ENCODE data around the gene RREB1.

Gene RREB1

GRCh38 chr6:7100753-7101081 lies 7.0 kb upstream of the RREB1 start:
- no peak for DNase-seq

- no peak for DNase-seq
Observed at GRCh38 chr6:7101290-7101689, 6.5 kb upstream of the RREB1 start.

GRCh38 chr6:7104752-7105151 lies 3.0 kb upstream of the RREB1 start:
- no peak for DNase-seq

GRCh38 chr6:7106215-7106751 lies 1.5 kb upstream of the RREB1 start:
- no peak for DNase-seq

- peak; percentile 48 for DNase-seq
Observed at GRCh38 chr6:7106752-7107577, 796 bp upstream of the RREB1 start.

- peak; percentile 70 for DNase-seq
Observed at GRCh38 chr6:7108196-7108963, 619 bp downstream of the RREB1 start.

GRCh38 chr6:7108964-7109836 lies 1.4 kb downstream of the RREB1 start:
- peak; percentile 71 for DNase-seq

GRCh38 chr6:7110092-7110792 lies 2.5 kb downstream of the RREB1 start:
- DNase-seq: no peak

- DNase-seq: no peak
Observed at GRCh38 chr6:7111095-7111690, 3.4 kb downstream of the RREB1 start.

- no peak for DNase-seq
Observed at GRCh38 chr6:7112171-7112570, 4.4 kb downstream of the RREB1 start.

- no peak for DNase-seq
Observed at GRCh38 chr6:7112741-7113313, 5.1 kb downstream of the RREB1 start.

- no peak for DNase-seq
Observed at GRCh38 chr6:7114744-7115458, 7.1 kb downstream of the RREB1 start.

GRCh38 chr6:7115543-7116231 lies 7.9 kb downstream of the RREB1 start:
- DNase-seq: no peak

GRCh38 chr6:7119272-7119801 lies 11.6 kb downstream of the RREB1 start:
- no peak for DNase-seq

GRCh38 chr6:7121700-7122241 lies 14.0 kb downstream of the RREB1 start:
- DNase-seq: no peak

- DNase-seq: no peak
Observed at GRCh38 chr6:7122684-7123083, 14.9 kb downstream of the RREB1 start.

- DNase-seq: no peak
Observed at GRCh38 chr6:7124114-7124513, 16.4 kb downstream of the RREB1 start.

GRCh38 chr6:7124636-7125035 lies 16.9 kb downstream of the RREB1 start:
- DNase-seq: no peak

- DNase-seq: no peak
Observed at GRCh38 chr6:7125290-7125689, 17.5 kb downstream of the RREB1 start.

GRCh38 chr6:7126754-7127153 lies 19.0 kb downstream of the RREB1 start:
- no peak for DNase-seq
